ENCODE results near the gene RNF144A. TPM values are rescaled to one million over a fixed set of nuclear protein-coding genes. Genes with fewer than 3 reads are reported as not detected.
A peak's percentile ranks its signal among the peaks of the same experiment; 100 is the strongest.

Gene RNF144A
- total and polyA plus RNA-seq, 2 experiments from 2014 or later: 0.60 to 3.5 TPM

GRCh38 chr2:6972067-6972710, 55.0 kb downstream of the RNF144A start:
- no peaks in the 10 kb centered on the region for H3K27me3 ChIP-seq (replicated peaks; ENCODE audit: insufficient read depth)
- WGBS, 2 experiments (ENCODE audit: low coverage in 1 of 2, low lambda C conversion rate in 2 of 2, missing lambda C conversion rate in 2 of 2): 92 to 93% methylated on average over 5 of the region's 5 CpGs
- no peaks in the 10 kb centered on the region for H3F3A ChIP-seq (ENCODE audit: insufficient read depth)
- no peak overlapping the region for H3K9ac ChIP-seq
- in situ Hi-C loops (cut with MboI): no loop called here
- DNase-seq: no peak
- no peaks in the 10 kb centered on the region for H3K36me3 ChIP-seq (ENCODE audit: low read depth)
- H3K9me2 ChIP-seq (ENCODE audit: insufficient read depth): no peaks in the 10 kb centered on the region
- H2AFZ ChIP-seq: no peak overlapping the region
- H3K4me2 ChIP-seq (ENCODE audit: unreplicated experiment): no peak overlapping the region
- no peaks in the 10 kb centered on the region for H4K20me1 ChIP-seq (ENCODE audit: insufficient read depth)
- no peaks in the 10 kb centered on the region for H3K9me3 ChIP-seq (ENCODE audit: low read depth)
- no peaks in the 10 kb centered on the region for H3K79me2 ChIP-seq (ENCODE audit: insufficient read depth)
- no peak overlapping the region for H3K4me3 ChIP-seq
- H3K27ac ChIP-seq: no peak overlapping the region
- H3K4me1 ChIP-seq (ENCODE audit: insufficient read depth): 0 out of 2 replicates have a peak, but pooled peaks cover 6% of the 10 kb centered on the region
- TF ChIP-seq EZH2phosphoT487 (IDR thresholded peaks at IDR 0.05; ENCODE audit: insufficient read depth, low read depth) (no peak), EZH2 (IDR thresholded peaks at IDR 0.05; ENCODE audit: insufficient read depth, poor library complexity, severe bottlenecking) (no peak)

GRCh38 chr2:6973895-6974545, 56.8 kb downstream of the RNF144A start:
- Histone ChIP-seq H3K4me2 (ENCODE audit: unreplicated experiment) (no peak overlapping the region), H3K36me3 (ENCODE audit: low read depth) (no peaks in the 10 kb centered on the region), H3K27ac (no peak overlapping the region), H3K4me3 (no peak overlapping the region), H3K9ac (no peak overlapping the region), H3K79me2 (ENCODE audit: insufficient read depth) (no peaks in the 10 kb centered on the region), H3K9me3 (ENCODE audit: low read depth) (no peaks in the 10 kb centered on the region), H4K20me1 (ENCODE audit: insufficient read depth) (no peaks in the 10 kb centered on the region), H3K27me3 (replicated peaks; ENCODE audit: insufficient read depth) (no peaks in the 10 kb centered on the region), H3K4me1 (ENCODE audit: insufficient read depth) (0 out of 2 replicates have a peak, but pooled peaks cover 6% of the 10 kb centered on the region), H3K9me2 (ENCODE audit: insufficient read depth) (no peaks in the 10 kb centered on the region), H3F3A (ENCODE audit: insufficient read depth) (no peaks in the 10 kb centered on the region), H2AFZ (no peak overlapping the region)
- peak; percentile 56 for DNase-seq
- WGBS, 2 experiments (ENCODE audit: low coverage in 1 of 2, low lambda C conversion rate in 2 of 2, missing lambda C conversion rate in 2 of 2): 17 to 25% methylated on average over 7 of the region's 7 CpGs
- in situ Hi-C loops (cut with MboI): no loop called here
- TF ChIP-seq EZH2phosphoT487 (IDR thresholded peaks at IDR 0.05; ENCODE audit: insufficient read depth, low read depth): no peak
- TF ChIP-seq EZH2 (IDR thresholded peaks at IDR 0.05; ENCODE audit: insufficient read depth, poor library complexity, severe bottlenecking): no peak

DNA sequence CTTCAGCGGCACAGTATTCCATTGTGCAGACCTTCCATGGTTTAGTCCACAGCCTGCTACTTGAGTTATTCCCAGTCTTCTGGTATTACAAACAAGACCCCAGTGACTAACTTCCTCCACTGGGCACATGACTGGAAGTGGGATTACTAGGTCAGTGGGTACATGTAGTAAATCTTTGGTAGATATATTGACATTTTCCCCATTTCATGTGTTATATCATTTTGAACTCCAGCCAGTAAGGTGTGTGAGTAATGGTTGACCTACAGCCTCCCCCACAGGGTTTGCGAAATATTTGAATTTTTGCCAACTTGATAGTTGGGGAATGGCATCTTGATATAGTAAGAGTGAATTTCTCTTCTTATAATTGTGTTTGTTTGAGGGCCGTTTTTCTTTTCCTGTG, 58.8 kb downstream of the RNF144A start:
- TF ChIP-seq EZH2phosphoT487 (IDR thresholded peaks at IDR 0.05; ENCODE audit: insufficient read depth, low read depth) (no peak), EZH2 (IDR thresholded peaks at IDR 0.05; ENCODE audit: insufficient read depth, poor library complexity, severe bottlenecking) (no peak)
- H3K9me2 ChIP-seq (ENCODE audit: insufficient read depth): no peaks in the 10 kb centered on the region
- no peak overlapping the region for H3K4me3 ChIP-seq
- H3K79me2 ChIP-seq (ENCODE audit: insufficient read depth): no peaks in the 10 kb centered on the region
- no peaks in the 10 kb centered on the region for H3K9me3 ChIP-seq (ENCODE audit: low read depth)
- H3K4me2 ChIP-seq (ENCODE audit: unreplicated experiment): no peak overlapping the region
- in situ Hi-C loops (cut with MboI): no loop called here
- no peak overlapping the region for H3K9ac ChIP-seq
- H2AFZ ChIP-seq: no peak overlapping the region
- no peak overlapping the region for H3K27ac ChIP-seq
- no peaks in the 10 kb centered on the region for H3K36me3 ChIP-seq (ENCODE audit: low read depth)
- no peaks in the 10 kb centered on the region for H3F3A ChIP-seq (ENCODE audit: insufficient read depth)
- H4K20me1 ChIP-seq (ENCODE audit: insufficient read depth): no peaks in the 10 kb centered on the region
- H3K4me1 ChIP-seq (ENCODE audit: insufficient read depth): 0 out of 2 replicates have a peak, but pooled peaks cover 6% of the 10 kb centered on the region
- no peak for DNase-seq
- 94 to 95% methylated on average over 3 of the region's 3 CpGs for WGBS, 2 experiments (ENCODE audit: low coverage in 1 of 2, low lambda C conversion rate in 2 of 2, missing lambda C conversion rate in 2 of 2)
- H3K27me3 ChIP-seq (replicated peaks; ENCODE audit: insufficient read depth): no peaks in the 10 kb centered on the region

DNA sequence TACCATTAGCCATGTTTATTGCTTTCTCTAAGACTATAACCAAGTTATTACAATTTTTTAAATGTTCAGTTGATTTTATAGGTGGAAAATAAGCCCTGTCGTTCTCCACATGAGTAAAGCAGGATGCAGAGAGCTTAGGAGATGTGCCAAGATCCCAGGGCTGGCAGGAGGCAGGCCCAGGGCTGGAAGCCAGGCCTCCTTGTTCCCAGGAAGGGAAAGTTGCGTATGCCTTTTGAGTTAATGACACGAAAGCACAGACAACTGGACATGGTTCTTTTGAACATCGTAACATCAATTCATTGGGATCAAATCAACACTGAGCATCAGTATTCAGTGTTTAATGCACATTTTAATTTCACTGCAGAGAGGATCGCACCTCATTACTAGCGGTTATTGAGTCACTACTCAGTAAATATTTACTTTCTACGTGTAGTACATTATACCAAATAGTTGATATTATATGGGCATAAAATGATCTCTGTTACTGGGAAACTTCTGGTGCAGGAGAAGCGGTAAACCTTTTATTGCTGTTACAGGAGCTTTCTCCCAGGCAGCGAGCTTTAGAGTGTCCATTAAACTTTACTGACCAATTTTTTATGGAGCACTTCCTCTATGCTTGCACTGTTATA, 60.0 kb downstream of the RNF144A start:
- no peak overlapping the region for H3K4me2 ChIP-seq (ENCODE audit: unreplicated experiment)
- 62 to 63% methylated on average over 9 of the region's 9 CpGs for WGBS, 2 experiments (ENCODE audit: low coverage in 1 of 2, low lambda C conversion rate in 2 of 2, missing lambda C conversion rate in 2 of 2)
- H3K27me3 ChIP-seq (replicated peaks; ENCODE audit: insufficient read depth): no peaks in the 10 kb centered on the region
- no peak overlapping the region for H2AFZ ChIP-seq
- H3K9me2 ChIP-seq (ENCODE audit: insufficient read depth): no peaks in the 10 kb centered on the region
- in situ Hi-C loops (cut with MboI): no loop called here
- no peak overlapping the region for H3K27ac ChIP-seq
- DNase-seq: peak; percentile 15
- H4K20me1 ChIP-seq (ENCODE audit: insufficient read depth): no peaks in the 10 kb centered on the region
- H3K4me3 ChIP-seq: no peak overlapping the region
- H3K9ac ChIP-seq: no peak overlapping the region
- H3K36me3 ChIP-seq (ENCODE audit: low read depth): no peaks in the 10 kb centered on the region
- H3K9me3 ChIP-seq (ENCODE audit: low read depth): no peaks in the 10 kb centered on the region
- TF ChIP-seq EZH2phosphoT487 (IDR thresholded peaks at IDR 0.05; ENCODE audit: insufficient read depth, low read depth): no peak
- no peak for TF ChIP-seq EZH2 (IDR thresholded peaks at IDR 0.05; ENCODE audit: insufficient read depth, poor library complexity, severe bottlenecking)
- H3F3A ChIP-seq (ENCODE audit: insufficient read depth): no peaks in the 10 kb centered on the region
- H3K79me2 ChIP-seq (ENCODE audit: insufficient read depth): no peaks in the 10 kb centered on the region
- H3K4me1 ChIP-seq (ENCODE audit: insufficient read depth): 0 out of 2 replicates have a peak, but pooled peaks cover 6% of the 10 kb centered on the region
